H1 (cell line): ENCODE data around the gene H2BK1. TPM values are rescaled to one million over a fixed set of nuclear protein-coding genes. Genes with fewer than 3 reads are reported as not detected.

Experiments used
- JUND ChIP-seq: IDR thresholded peaks from 2 replicates; pipeline ENCODE4 v1.6.1; 2011; ENCODE audit warnings: mild to moderate bottlenecking, improper control_type of control experiment, low read length
- RAD21 ChIP-seq, 2 experiments: IDR thresholded peaks in 1 of 2; conservative IDR thresholded peaks in 1 of 2; 2 replicates each; pipeline ENCODE4 v1.6.1; 2011; ENCODE audit warnings: low read depth in 2 of 2, low read length in 2 of 2, improper control_type of control experiment in 1 of 2, inconsistent platforms in 1 of 2, mild to moderate bottlenecking in 1 of 2, moderate library complexity in 1 of 2
- USF2 ChIP-seq: IDR thresholded peaks from 2 replicates; pipeline ENCODE4 v1.6.1; 2011; ENCODE audit warnings: low read length, improper control_type of control experiment
- polyA plus RNA-seq, 7 experiments: library from polyadenylated mRNA; depleted of rRNA in 3 of 7; stranded (reverse) in 5 of 7; unstranded in 2 of 7; fragments of >200 nt in 5 of 7; fragments of 200-250 nt in 2 of 7; gene quantifications; 1 replicate in 5 of 7; 2 replicates in 1 of 7; 4 replicates in 1 of 7; pipeline versions ENCODE4 v1.2.1 to v1.2.3, GENCODE V29; 2011 to 2013; ENCODE audit warnings: missing spikeins in 2 of 7, mixed read lengths in 2 of 7
- total RNA-seq: library from RNA; stranded (reverse); fragmentation: NEBNext Ultra II Directional; extraction: Animal tissue kit (Norgen Biotek cat#: 25700); gene quantifications from 2 replicates; pipeline ENCODE4 v1.2.1, GENCODE V29; 2021

The H2BK1 gene
- total and polyA plus RNA-seq, 2 of the 8 experiments (the other 6 are each of a cell fraction or from before 2014, with no cell fraction given): not detected

GRCh38 chr7:151255390-151255789 is 45.1 kb upstream of the H2BK1 start (continued):
- no peak for TF ChIP-seq USF2
- TF ChIP-seq JUND: no peak
- TF ChIP-seq RAD21 (IDR thresholded peaks at IDR 0.05 in 1 of 2, conservative IDR thresholded peaks at IDR 0.05 in 1 of 2; ENCODE audit: low read depth in 2 of 2, low read length in 2 of 2): no peak
